ENCODE results near the gene HCST. TPM values are rescaled to one million over a fixed set of nuclear protein-coding genes. Genes with fewer than 3 reads are reported as not detected.
"Not testable (repeated sequence)": the region's sequence is repeated elsewhere in the genome, so short reads cannot be mapped to it uniquely, and the experiment has no call there.

The HCST gene
- polyA plus RNA-seq, 12 donors, result 3.1 to 7.7 (median 5.1) TPM; not detected in 2

- no peak for DNase-seq
These were observed 27.9 kb upstream of the HCST start for GRCh38 chr19:35874392-35874930.

- DNase-seq, result no peak
These were observed 23.3 kb upstream of the HCST start for GRCh38 chr19:35879068-35879467.

GRCh38 chr19:35879770-35880317, 22.5 kb upstream of the HCST start:
- DNase-seq, result peak; percentile 85

- DNase-seq, result peak; percentile 78
These were observed 20.1 kb upstream of the HCST start for GRCh38 chr19:35882114-35882832.

GRCh38 chr19:35883882-35884281, 18.4 kb upstream of the HCST start:
- DNase-seq, result no peak

GRCh38 chr19:35885225-35885738, 17.0 kb upstream of the HCST start:
- DNase-seq, result no peak

- DNase-seq, result no peak
These were observed 16.4 kb upstream of the HCST start for GRCh38 chr19:35885904-35886303.

- DNase-seq, result no peak
These were observed 15.1 kb upstream of the HCST start for GRCh38 chr19:35887197-35887596.

- no peak for DNase-seq
These were observed 13.9 kb upstream of the HCST start for GRCh38 chr19:35888398-35888797.

GRCh38 chr19:35889370-35890112, 12.8 kb upstream of the HCST start:
- no peak for DNase-seq

- DNase-seq, result no peak
These were observed 12.1 kb upstream of the HCST start for GRCh38 chr19:35890113-35890650.

GRCh38 chr19:35891819-35892218, 10.5 kb upstream of the HCST start:
- DNase-seq, result not testable (repeated sequence)

- no peak for DNase-seq
These were observed 8.0 kb upstream of the HCST start for GRCh38 chr19:35894342-35894741.

GRCh38 chr19:35895911-35896642, 6.3 kb upstream of the HCST start:
- no peak for DNase-seq

- DNase-seq, result no peak
These were observed 5.7 kb upstream of the HCST start for GRCh38 chr19:35896643-35897040.

GRCh38 chr19:35897706-35898451, 4.5 kb upstream of the HCST start:
- DNase-seq, result no peak

GRCh38 chr19:35898499-35898809, 3.9 kb upstream of the HCST start:
- DNase-seq, result no peak

- DNase-seq, result peak; percentile 87
These were observed 2.6 kb upstream of the HCST start for GRCh38 chr19:35899547-35900214.

- no peak for DNase-seq
These were observed 1.2 kb upstream of the HCST start for GRCh38 chr19:35901055-35901644.

GRCh38 chr19:35902870-35903475, 644 bp downstream of the HCST start:
- no peak for DNase-seq

All from muscle of arm (tissue), 12 donors.